Endothelial cell of umbilical vein (primary cell): ENCODE measurements around the gene EGFL7.

Source experiments
- EZH2 ChIP-seq: IDR thresholded peaks from 2 replicates; pipeline ENCODE4 v1.6.1; 2012; ENCODE audit warnings: borderline replicate concordance, low read depth, mild to moderate bottlenecking, moderate library complexity, low read length, inconsistent platforms; ENCODE audit not compliant: severe bottlenecking
- FOS ChIP-seq: IDR thresholded peaks from 2 replicates; pipeline ENCODE4 v1.6.1; 2011; ENCODE audit warnings: mild to moderate bottlenecking, low read length, moderate library complexity, borderline replicate concordance; ENCODE audit not compliant: insufficient read depth
- GATA2 ChIP-seq: IDR thresholded peaks from 2 replicates; pipeline ENCODE4 v1.7.0; 2011; ENCODE audit warnings: low read depth, mild to moderate bottlenecking, moderate library complexity, mixed read lengths, low read length; ENCODE audit not compliant: insufficient read length, insufficient read depth
- JUN ChIP-seq: IDR thresholded peaks from 2 replicates; pipeline ENCODE4 v1.6.1; 2011; ENCODE audit warnings: borderline replicate concordance, low read depth; ENCODE audit not compliant: insufficient read length, insufficient read depth
- MYC ChIP-seq: IDR thresholded peaks from one replicate; pipeline ENCODE4 v1.6.1; 2011; ENCODE audit warnings: mild to moderate bottlenecking, low read depth, low read length
- POLR2A ChIP-seq: IDR thresholded peaks from 2 replicates; pipeline ENCODE4 v1.6.1; 2012; ENCODE audit warnings: low read depth, mild to moderate bottlenecking, control low read depth, low read length
- POLR2AphosphoS5 ChIP-seq: IDR thresholded peaks from 2 replicates; pipeline ENCODE4 v1.6.1; 2012; ENCODE audit warnings: low read depth, mild to moderate bottlenecking, control low read depth, low read length, moderate library complexity; ENCODE audit not compliant: insufficient read depth
- TF ChIP-seq, protein P1 (sequence below), 2 donors: IDR thresholded peaks; 1 replicate in 1 of 2; 2 replicates in 1 of 2; pipeline ENCODE4 v1.5.1; 2011; ENCODE audit warnings: low read length in 2 of 2, mild to moderate bottlenecking in 2 of 2, moderate library complexity in 2 of 2, control low read depth in 1 of 2, inconsistent platforms in 1 of 2, low read depth in 1 of 2; ENCODE audit not compliant: insufficient read depth in 1 of 2; ENCODE audit errors: extremely low read depth in 1 of 2

DNA sequence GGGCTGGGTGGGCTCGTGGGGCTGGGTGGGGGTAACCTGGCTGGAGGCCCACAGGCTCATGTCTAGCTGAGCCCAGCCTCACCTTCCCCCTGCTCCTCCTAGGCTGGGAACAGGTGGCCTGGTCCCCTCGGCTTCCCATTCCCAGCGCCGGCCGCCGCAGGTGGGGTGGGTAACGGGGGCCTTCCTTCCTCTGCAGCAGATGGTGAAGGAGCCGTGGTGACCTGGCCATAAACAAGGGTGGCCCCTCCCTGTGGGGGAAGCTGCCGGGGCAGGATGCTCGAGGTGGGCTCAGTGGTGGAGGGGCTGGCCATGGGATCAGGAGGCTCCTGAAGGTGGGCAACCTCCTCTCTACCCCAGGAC is 41.0 kb upstream of the EGFL7 start:
- TF ChIP-seq POLR2A: no peak
- TF ChIP-seq, protein P1, sequence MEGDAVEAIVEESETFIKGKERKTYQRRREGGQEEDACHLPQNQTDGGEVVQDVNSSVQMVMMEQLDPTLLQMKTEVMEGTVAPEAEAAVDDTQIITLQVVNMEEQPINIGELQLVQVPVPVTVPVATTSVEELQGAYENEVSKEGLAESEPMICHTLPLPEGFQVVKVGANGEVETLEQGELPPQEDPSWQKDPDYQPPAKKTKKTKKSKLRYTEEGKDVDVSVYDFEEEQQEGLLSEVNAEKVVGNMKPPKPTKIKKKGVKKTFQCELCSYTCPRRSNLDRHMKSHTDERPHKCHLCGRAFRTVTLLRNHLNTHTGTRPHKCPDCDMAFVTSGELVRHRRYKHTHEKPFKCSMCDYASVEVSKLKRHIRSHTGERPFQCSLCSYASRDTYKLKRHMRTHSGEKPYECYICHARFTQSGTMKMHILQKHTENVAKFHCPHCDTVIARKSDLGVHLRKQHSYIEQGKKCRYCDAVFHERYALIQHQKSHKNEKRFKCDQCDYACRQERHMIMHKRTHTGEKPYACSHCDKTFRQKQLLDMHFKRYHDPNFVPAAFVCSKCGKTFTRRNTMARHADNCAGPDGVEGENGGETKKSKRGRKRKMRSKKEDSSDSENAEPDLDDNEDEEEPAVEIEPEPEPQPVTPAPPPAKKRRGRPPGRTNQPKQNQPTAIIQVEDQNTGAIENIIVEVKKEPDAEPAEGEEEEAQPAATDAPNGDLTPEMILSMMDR (IDR thresholded peaks at IDR 0.05; ENCODE audit: extremely low read depth in 1 of 2, insufficient read depth in 1 of 2, low read depth in 1 of 2, low read length in 2 of 2): no peak
- TF ChIP-seq POLR2AphosphoS5: no peak
- no peak for TF ChIP-seq EZH2
- TF ChIP-seq FOS: no peak
- no peak for TF ChIP-seq MYC
- no peak for TF ChIP-seq GATA2
- TF ChIP-seq JUN: no peak
